ENCODE measurements around the gene PCSK2.
A peak's percentile ranks its signal among the peaks of the same experiment; 100 is the strongest.

Gene PCSK2

DNA sequence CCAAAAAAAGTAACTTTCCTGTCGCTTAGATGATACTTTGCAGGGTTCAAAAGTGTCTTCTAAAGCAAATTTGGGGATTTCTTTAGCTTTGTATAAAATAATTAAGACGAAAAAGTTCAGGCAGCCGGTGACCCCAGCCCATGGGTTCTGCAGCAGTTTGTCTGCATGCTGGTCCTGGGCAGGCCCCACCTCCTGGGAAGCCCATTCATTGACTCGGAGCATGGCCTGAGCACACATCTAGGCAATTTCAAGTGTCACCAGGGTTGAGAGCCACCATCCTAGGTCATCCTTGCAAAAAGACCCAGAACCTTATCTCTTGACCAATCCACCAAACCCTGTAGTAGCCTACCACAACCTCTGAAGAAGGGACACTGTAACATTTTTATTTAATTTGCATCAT is 283.7 kb downstream of the PCSK2 start:
- no peak for DNase-seq

- DNase-seq = peak in 1 of 2 experiments; percentile 29
Observed at GRCh38 chr20:17511401-17511800, 284.6 kb downstream of the PCSK2 start.

DNA sequence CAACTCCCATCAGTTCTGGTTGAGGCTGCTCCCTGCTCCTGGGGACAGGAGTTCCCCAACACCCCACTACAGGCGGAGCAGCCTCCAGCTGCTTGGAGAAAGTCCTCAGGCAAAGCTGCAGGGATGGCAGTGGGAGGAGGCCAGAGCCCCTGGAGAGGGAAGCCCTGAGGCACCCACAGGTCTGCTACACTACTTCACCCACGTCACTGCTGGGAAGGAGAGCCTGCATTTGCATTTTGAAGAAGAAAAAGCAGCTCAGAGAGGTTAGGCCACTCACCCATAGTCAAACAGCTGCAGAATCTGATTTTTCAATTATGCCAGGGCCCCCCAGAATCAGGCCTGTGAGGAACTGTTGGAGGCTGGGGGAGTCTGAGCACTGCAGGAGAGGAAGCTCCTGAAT is 287.1 kb downstream of the PCSK2 start:
- DNase-seq = no peak

DNA sequence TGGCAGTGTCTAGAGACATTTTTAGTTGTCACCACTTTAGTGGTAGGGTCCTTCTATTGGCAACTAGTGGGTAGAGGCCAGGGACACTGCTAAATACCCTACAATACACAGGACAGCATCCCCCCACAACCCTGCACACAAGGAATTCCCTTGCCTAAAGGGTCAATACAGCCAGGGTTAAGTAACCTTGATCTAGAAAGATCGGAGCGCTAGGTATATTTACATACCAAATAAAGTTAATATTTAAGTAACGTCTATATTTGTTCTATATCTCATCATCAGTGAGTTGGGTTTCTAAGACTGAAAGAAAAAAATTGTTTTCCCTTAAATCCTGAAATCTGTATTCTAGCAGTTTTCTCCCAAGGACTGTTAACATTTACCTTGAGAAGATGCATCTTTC is 288.2 kb downstream of the PCSK2 start:
- DNase-seq = no peak

- DNase-seq = peak; percentile 9 to 49
Observed at GRCh38 chr20:17518339-17519052, 291.7 kb downstream of the PCSK2 start.

GRCh38 chr20:17519606-17520285 is 292.9 kb downstream of the PCSK2 start:
- no peak for DNase-seq

DNA sequence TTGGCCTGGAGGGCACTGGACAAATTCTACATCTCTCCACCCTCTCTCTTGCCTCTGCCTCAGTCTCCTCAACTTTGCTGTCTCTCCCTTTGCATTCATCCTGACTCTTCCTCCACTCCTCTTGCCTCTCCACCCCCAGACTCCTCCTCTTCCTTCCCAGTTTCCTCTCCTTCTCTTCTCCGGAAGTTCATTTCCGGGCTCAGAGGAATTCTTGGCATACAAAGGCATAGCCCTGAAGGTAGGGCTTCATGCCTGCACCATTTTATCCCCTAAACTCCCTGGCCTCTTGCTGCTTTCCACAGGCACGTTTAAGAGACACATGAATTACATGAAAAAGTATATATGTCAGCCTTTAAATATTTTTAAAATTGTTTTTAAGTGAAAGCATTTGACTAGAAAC is 293.7 kb downstream of the PCSK2 start:
- no peak for DNase-seq

- DNase-seq = no peak
Observed at GRCh38 chr20:17522528-17522927, 295.7 kb downstream of the PCSK2 start.

GRCh38 chr20:17523326-17523725 is 296.5 kb downstream of the PCSK2 start:
- DNase-seq = no peak

- DNase-seq = no peak
Observed at GRCh38 chr20:17524560-17524959, 297.7 kb downstream of the PCSK2 start.

DNA sequence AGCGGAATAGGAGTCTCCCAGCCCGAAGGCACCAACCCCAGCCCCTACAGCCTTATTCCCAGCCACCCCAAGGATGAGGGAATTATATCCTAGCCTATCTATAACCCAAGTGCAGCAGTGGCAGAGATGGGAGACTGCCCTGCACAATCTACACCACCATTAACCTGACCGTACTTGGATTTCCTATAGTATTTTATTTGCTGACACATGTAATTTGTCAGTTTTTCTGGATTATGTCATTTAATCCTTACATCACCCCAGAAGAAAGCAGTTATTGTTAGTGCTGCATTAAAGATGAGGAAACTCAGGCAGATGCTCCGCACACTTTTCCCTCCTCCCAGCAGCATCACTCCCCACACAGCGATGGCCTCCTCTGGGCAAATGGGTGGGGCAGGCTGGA is 298.3 kb downstream of the PCSK2 start:
- no peak for DNase-seq

- DNase-seq = peak; percentile 63 to 78
Observed at GRCh38 chr20:17525650-17526049, 298.8 kb downstream of the PCSK2 start.

GRCh38 chr20:17529586-17529985 is 302.7 kb downstream of the PCSK2 start:
- no peak for DNase-seq

GRCh38 chr20:17530153-17530552 is 303.3 kb downstream of the PCSK2 start:
- DNase-seq = no peak

DNA sequence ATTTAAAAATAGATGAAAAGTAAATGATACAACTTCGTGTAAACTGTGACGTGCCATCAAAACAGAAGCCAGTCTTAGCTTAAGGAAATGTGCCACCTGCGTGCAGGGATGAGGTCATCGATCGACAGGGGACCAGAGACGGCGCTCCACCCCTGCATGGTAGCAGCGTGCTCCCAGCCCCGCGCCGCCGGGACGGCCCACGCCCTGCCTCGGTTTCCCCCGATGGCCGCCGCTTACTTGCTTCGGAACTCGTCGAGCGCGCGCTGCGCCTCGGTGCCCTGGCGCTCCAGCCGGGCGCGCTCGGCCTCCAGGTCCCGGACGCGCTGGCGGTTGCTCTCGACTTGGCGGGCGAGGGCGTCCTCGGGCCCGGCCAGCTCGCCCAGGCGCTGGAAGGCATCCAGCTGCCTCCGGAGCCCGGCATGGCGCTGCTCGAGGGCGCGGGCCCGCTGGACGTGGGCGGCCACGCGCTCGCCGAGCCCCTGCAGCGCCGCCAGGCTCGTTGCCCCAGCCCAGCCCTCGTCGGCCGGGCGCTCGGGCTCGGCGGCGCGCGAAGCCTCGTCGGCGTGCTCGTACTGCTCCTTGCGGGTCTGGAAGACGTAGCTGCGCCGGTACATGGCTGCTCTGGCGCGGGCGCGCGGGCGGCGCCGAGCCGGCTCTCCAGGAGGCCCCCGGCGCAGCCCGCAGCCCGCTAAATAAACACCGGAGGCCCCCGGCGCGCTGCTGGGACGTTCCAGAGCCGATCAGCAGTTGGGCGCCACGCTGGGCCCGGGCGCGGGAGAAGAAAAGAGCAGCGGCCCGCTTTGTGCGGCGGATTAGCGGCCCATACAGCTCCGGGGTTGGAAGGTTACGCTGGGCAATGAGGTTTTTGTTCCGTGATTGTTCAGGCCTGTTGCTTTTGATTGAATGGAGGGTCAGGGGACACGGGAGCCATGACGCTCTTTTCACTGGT is 304.1 kb downstream of the PCSK2 start, which contains the start of gene BFSP1:
Gene BFSP1 (minus strand): TSS at position 664 of the 949 bp plus-strand sequence. CDS start 50 bp downstream, at position 614.
- DNase-seq = peak; percentile 41 to 90

DNA sequence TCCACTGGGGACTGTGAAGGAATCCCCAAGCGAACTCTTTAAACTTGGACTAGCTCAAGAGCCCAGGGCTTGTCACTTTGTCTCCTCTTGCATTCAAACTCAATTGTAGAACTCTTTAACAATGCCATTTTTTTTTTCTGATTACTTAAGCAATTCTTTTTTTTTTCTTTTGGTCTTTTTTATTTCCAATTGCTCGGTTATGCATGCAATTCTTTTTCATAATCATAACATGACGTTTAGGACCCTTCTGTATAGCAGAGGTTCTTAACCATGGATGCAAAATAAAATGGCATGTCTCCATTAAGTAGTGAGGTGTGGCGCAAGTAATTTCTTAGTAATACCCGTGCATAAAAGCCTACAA is 304.8 kb downstream of the PCSK2 start:
- DNase-seq = no peak

DNA sequence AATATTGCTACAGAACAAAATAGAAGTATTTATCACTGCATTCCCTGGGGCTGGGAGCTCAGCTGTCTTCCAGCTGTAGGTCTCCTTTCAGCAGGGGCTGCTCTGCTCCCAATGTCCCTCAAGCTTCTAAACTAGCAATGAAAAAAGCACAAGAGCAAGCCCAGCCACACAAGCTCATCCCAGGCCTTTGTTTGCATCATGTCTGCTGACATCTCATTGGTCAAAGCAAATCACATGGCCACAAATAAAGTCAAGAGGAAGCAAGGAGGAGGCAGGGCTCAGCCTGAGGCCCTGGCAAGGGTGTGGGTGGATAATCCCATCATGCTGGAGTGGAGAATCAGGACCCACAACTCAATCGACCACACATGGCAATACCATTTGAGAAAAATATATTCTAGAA is 306.6 kb downstream of the PCSK2 start:
- DNase-seq = peak; percentile 28 to 30

DNA sequence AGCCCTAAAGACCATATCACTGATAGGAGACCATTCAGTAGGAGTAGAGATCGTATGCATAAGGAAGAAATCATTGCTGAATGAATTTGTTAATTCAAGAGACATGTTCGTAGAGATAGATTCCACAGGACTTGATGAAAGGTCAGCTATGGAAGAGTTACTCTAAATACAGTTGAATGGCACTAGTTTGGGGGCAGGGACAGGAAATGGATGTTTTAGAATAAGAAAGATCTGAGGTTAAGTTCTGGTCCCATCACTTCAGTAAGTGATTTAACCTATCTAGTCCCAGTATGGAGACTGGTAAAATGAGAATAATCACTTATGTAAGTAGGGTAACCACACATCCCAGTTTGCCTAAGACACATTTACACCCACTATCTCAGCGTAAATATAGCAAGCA is 307.2 kb downstream of the PCSK2 start:
- DNase-seq = no peak

Measured in NCI-H526 (cell line).